HG02943 (cell line): ENCODE data around the gene DECR2.
"Not testable (repeated sequence)": the region's sequence is repeated elsewhere in the genome, so short reads cannot be mapped to it uniquely, and the experiment has no call there.

Experiments
- ATAC-seq: cut with Tn5 transposase; IDR thresholded peaks from one replicate; pipeline ENCODE4 v1.9.1; 2021; ENCODE audit warnings: mild to moderate bottlenecking, low read depth, moderate library complexity; ENCODE audit not compliant: unreplicated experiment

DECR2 gene, protein sequence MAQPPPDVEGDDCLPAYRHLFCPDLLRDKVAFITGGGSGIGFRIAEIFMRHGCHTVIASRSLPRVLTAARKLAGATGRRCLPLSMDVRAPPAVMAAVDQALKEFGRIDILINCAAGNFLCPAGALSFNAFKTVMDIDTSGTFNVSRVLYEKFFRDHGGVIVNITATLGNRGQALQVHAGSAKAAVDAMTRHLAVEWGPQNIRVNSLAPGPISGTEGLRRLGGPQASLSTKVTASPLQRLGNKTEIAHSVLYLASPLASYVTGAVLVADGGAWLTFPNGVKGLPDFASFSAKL

DNA sequence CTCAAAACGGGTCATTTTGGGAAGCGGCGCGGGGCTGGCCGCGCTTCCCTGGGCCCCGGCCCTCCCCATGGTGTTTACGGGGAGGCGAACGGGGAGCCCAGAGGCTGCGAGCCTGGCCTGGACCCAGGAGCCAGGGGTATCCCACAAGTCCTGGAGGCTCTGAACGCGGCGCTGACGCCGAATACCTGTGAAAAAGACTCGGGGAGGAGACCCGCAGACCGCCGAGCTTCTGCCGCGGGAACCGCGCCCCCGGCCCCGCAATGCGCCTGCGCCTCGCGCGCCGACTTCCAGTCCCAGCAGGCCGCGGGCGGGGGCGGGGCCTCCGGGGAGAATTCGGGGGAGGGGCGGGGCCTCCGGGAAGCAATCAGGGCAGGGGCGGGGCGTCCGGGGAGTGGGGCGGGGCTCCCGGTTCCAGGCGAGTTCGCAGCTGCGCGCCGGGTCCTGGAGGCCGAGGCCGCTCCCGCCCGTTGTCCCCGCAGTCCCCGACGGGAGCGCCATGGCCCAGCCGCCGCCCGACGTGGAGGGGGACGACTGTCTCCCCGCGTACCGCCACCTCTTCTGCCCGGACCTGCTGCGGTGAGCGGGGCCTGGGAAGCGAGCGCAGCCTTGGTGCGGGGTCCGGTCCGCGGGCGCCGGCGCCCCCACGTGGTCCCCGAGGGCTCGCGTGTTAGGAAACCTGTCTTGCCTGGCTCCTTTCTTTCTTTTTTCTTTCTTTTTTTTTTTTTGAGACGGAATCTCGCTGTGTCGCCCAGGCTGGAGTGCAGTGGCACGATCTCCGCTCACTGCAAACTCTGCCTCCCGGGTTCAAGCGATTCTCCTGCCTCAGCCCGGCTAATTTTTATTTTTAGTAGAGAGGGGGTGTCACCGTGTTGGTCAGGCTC is at the start of gene DECR2:
Gene DECR2, plus strand, starts transcription at position 418 of the 881 bp plus-strand sequence. Its CDS starts 79 bp downstream, at position 497.
- ATAC-seq: peak; percentile 50

DNA sequence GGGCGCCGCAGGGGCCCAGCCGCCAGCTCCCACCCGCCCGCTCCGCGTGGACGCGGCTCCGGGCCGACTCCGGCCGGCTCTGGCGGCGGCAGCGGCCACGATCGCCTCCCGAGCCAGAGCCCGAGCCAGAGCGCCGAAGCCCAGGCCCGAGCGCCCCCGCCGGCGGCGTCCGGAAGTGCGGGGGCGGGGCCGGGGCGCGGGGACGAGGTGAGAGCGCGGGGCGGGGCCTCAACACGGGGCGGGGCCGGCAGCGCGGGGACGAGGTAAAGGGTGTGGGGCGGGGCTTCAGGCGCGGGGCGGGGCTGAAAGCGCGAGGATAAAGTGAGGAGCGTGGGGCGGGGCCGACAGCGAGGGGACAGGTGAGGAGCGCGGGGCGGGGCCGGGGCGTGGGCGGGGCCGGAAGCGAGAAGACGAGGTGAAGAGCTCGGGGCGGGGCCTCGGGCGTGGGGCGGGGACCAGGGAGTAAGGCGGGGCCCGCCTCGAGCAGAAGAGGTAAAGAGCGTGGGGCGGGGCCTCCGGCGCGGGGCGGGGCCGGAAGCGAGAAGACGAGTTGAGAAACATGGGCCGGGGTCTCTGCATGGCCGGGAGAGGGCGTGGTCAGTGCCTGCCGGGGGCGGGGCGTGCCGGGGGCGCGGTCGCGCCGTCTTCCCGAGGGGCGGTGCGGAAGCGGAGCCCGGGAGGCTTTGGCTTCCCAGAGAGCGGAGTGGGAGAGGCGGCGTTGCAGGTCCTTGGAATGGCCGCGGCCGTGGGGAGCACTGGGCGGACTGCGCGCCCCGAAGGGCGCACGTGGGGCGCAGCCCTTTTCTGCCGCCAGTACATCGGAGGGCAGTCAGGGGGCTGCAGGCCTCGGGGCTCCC is 48.9 kb upstream of the DECR2 start, which contains the start of gene AXIN1:
Gene AXIN1, minus strand, starts transcription at position 177 of the 857 bp plus-strand sequence. CDS start 5,698 bp downstream, outside the sequence.
- ATAC-seq: peak; percentile 51

- ATAC-seq: no peak
Measured at GRCh38 chr16:353404-354290, 48.0 kb upstream of the DECR2 start.

- ATAC-seq: no peak
Measured at GRCh38 chr16:354291-354881, 47.3 kb upstream of the DECR2 start.

- ATAC-seq: no peak
Measured at GRCh38 chr16:354971-355461, 46.7 kb upstream of the DECR2 start.

DNA sequence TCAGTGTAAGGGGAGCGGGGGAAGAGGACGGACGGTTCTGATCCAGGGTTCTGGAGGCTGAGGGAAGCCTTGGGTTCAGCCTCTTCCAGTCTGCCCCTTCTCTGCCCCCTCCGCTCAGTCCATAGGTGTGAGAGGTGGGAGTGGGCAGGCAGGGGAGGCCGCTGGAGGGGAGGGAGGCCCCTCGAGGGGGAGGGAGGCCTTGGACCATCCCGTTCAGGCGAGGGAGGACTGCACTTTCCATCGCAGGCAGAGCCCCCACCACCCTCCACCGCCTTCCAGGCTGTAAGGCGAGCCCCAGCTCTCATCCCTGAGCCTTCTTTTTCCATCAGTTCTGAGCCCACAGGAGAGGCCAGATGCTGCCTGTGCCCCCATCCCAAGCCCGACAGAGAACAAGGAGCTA is 44.9 kb upstream of the DECR2 start:
- ATAC-seq: no peak

DNA sequence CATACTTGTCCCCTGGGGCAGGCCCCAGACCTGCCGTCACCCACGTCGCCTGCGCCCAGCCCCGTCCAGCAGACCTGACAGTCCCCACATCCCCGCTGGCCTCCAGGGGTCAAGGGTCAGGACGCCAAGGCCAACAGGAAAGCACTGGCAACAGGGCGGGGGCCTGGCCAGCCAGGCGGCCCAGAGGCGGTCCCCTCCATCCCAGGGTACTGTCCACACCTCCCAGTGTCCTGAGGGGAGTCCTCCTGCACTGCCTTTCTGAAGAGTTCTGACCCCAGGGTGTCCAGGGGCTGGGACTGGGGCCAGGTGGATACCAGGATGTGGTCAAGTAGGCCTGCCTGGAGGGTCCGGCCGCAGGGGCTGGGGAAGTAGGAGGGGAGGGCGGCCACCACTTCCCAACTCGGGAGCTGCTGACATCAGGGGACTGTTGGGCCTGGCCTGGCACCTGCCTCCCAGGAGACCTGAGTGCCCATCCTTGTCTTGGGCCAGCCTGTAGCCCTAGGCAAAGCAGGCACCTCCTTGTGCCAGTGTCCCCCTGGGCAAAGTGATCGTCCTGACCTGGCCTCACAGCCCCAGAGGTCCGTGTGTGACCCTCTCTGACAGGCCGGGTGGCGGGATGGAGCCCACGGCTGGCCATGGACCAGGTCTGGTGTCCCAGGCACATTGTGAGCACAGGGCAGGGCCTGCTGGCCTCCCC is 42.5 kb upstream of the DECR2 start:
- ATAC-seq: no peak

GRCh38 chr16:359871-360697 is 41.6 kb upstream of the DECR2 start:
- no peak for ATAC-seq

DNA sequence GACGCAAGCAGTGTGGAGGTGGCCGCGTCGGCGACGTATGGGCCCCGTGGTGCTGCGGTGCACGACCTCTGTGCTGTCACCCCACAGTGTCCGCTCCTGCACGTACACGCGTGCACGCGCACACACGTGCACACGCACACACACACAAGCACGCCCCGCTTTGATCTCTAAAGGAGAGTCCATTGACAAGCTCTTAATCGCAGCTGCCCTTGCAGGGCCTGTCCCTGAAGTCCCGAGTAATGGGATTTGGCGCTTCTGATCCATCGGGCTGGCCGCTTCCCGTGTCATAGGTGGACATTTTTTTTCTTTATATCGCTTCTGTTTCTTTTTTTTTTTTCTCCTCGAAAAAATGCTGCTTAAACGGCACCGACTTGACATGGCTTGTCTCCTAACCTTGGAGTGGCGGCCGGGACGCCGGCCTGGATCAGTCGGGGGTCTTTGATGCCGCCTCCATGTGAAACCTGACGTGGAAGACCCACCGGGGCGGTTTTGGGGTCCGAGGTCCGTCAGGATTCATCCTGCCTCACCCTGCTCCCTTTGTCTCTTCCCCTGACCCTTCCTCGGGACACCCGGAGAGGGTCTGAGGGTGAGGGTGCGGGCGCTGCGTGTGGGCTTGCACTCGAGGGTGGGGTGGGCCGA is 40.9 kb upstream of the DECR2 start:
- no peak for ATAC-seq

DNA sequence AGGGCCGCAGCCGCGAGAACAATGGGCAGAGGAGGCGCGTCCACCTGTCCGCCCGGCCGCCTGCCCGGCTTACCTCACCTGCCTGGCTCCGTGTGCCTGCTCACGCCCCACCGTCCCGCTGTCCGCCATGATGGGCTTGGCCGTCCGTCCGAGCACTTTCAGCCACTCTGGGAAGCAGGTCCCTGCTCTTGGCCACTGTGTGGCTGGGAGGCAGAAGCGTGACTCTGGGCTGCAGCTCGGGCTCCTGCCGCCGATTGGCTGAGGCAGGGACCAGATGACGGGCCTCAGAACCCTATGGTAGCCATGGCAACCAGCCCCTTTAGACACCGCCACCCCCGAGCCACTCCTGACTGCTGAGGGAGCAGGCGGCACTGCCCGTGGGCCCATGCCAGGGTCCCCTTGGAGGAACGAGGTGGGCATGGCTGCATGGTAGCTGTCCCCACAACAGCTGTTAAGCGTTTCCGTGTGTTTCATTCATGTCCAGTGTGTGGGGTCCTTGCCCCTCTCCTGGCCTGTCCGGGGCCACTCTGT is 40.3 kb upstream of the DECR2 start:
- no peak for ATAC-seq

GRCh38 chr16:361872-362701 is 39.6 kb upstream of the DECR2 start:
- no peak for ATAC-seq

- not testable (repeated sequence) for ATAC-seq
Measured at GRCh38 chr16:362702-362999, 39.0 kb upstream of the DECR2 start.

DNA sequence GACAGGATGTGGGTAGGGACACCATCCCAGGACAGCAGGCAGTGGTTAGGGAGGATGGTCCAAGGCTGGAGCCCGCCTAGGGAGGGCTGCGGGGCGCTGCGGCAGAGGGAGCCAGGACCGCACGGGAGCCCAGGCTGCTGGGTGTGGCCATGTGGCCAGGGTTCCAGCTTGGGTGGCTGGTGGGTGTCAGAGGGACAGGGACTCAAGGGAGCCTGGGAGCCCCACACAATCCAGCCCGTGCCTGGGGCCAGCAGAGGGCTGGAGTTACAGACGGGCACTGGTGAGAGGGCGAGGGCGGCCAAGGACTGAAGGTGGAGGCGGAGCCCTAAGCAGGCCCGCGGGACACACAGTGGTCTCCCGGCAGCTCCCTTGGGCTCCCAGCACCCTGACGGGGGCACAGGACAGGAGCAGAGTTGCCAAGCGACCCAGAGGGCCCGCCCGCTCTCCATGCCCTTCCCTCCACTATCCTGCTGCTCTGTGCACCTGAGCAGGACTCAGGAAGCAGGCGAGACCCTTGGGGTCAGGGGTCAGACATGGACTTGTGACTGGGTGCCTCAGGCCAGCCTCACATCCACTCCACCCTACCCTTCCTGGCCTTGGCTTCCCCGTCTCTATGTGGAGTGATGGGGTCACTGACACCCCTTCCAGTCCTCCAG is 38.4 kb upstream of the DECR2 start:
- ATAC-seq: no peak

DNA sequence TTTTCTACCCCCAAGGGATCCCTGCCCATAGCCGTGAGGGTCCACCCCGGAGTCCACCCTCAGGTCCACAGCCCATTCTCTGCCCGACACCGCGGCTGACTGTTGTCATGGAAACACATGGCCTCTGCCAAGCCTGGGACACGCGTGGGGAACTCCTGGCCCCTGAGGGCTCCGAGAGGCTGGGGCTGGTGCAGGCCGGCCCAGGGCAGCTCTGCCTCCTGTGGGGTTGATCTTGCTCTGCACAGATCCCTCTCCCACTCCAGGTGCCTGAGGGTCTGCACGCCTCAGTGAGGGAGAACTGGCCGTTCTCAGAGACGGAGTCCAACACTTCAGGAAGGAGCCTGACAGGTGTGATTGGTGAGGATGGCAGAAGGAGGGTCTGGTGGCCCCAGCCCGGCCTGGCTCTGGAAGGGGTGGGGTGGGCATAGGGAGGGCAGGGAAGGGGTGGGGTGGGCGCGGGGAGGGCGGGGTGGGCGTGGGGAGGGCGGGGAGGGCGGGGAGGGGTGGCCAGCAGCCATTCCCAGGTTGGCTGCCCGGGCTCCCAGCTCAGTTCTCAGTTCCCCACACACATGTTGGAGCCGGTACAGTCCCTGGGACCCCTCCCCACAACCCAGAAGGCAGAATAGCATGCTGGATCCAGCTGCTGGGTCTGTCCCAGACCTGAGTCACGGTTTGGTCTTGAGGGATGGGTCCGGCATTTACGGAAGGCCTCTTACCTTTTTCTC is 37.8 kb upstream of the DECR2 start:
- ATAC-seq: no peak
